SU-DHL-6 (cell line): ENCODE data around the gene ELP6.

ENCODE experiments used
- H2AFZ ChIP-seq: fragments of 200-600 bp; sonication (generic); 2 replicates; pipeline ENCODE4 v1.6.1; 2014; ENCODE audit warnings: low read depth, mild to moderate bottlenecking, moderate library complexity, mixed read lengths, antibody characterized with exemption, low read length; ENCODE audit not compliant: severe bottlenecking
- H3F3A ChIP-seq: fragments of 200-600 bp; shearing (Covaris generic); 2 replicates; pipeline ENCODE4 v1.6.0; 2016; ENCODE audit warnings: antibody characterized with exemption, mild to moderate bottlenecking; ENCODE audit not compliant: insufficient read depth
- H3K27ac ChIP-seq: fragments of 200-600 bp; sonication (generic); 2 replicates; pipeline ENCODE4 v1.5.1; 2016; ENCODE audit warnings: low read depth, mild to moderate bottlenecking, low read length, moderate library complexity, mixed read lengths
- H3K27me3 ChIP-seq: fragments of 200-600 bp; sonication (generic), shearing (Covaris generic); 2 replicates; pipeline ENCODE4 v1.6.0; 2014; ENCODE audit warnings: mild to moderate bottlenecking, low read length
- H3K36me3 ChIP-seq: fragments of 200-600 bp; sonication (generic); 2 replicates; pipeline ENCODE4 v1.6.1; 2014; ENCODE audit warnings: mild to moderate bottlenecking, low read length, mixed read lengths
- H3K4me2 ChIP-seq: fragments of 300-600, 200-600 bp; shearing (Covaris generic), sonication (generic); 2 replicates; pipeline ENCODE4 v1.6.0; 2014; ENCODE audit warnings: low read length, low read depth, mild to moderate bottlenecking; ENCODE audit not compliant: poor library complexity, severe bottlenecking
- H3K4me3 ChIP-seq: fragments of 200-600 bp; sonication (generic); 2 replicates; pipeline ENCODE4 v1.5.1; 2014; ENCODE audit warnings: antibody characterized with exemption, low read length, mild to moderate bottlenecking, mixed read lengths; ENCODE audit not compliant: insufficient read depth, poor library complexity, severe bottlenecking
- H3K79me2 ChIP-seq: fragments of 200-600 bp; sonication (generic); 2 replicates; pipeline ENCODE4 v1.6.1; 2014; ENCODE audit warnings: mild to moderate bottlenecking, low read length, moderate library complexity; ENCODE audit not compliant: insufficient read depth
- H3K9ac ChIP-seq: fragments of 200-600 bp; sonication (generic); 2 replicates; pipeline ENCODE4 v1.7.0; 2014; ENCODE audit warnings: mild to moderate bottlenecking, low read length
- H3K9me2 ChIP-seq: fragments of 200-600 bp; sonication (generic); replicated peaks from 2 replicates; pipeline ENCODE4 v1.6.1; 2014; ENCODE audit warnings: low read length; ENCODE audit not compliant: insufficient read depth
- H3K9me3 ChIP-seq: fragments of 200-600 bp; sonication (generic); 2 replicates; pipeline ENCODE4 v1.6.1; 2014; ENCODE audit warnings: low read length, mixed read lengths; ENCODE audit not compliant: insufficient read depth
- H4K20me1 ChIP-seq: fragments of 200-600 bp; sonication (generic); 2 replicates; pipeline ENCODE4 v1.6.1; 2014; ENCODE audit warnings: low read depth, mild to moderate bottlenecking, antibody characterized with exemption, low read length, moderate library complexity, mixed read lengths
- EZH2phosphoT487 ChIP-seq: fragments of 200-600 bp; sonication (generic), shearing (Covaris generic); conservative IDR thresholded peaks from 2 replicates; pipeline ENCODE4 v1.6.1; 2018; ENCODE audit warnings: mild to moderate bottlenecking, antibody characterized with exemption, low read length, moderate library complexity, mixed read lengths
- TF ChIP-seq, protein P1 (sequence below): fragments of 200-600 bp; sonication (generic); IDR thresholded peaks from one replicate; pipeline ENCODE4 v1.5.1; 2017; ENCODE audit warnings: antibody characterized with exemption, mild to moderate bottlenecking, low read length, moderate library complexity; ENCODE audit not compliant: insufficient read depth, poor library complexity, severe bottlenecking

ELP6 gene

DNA sequence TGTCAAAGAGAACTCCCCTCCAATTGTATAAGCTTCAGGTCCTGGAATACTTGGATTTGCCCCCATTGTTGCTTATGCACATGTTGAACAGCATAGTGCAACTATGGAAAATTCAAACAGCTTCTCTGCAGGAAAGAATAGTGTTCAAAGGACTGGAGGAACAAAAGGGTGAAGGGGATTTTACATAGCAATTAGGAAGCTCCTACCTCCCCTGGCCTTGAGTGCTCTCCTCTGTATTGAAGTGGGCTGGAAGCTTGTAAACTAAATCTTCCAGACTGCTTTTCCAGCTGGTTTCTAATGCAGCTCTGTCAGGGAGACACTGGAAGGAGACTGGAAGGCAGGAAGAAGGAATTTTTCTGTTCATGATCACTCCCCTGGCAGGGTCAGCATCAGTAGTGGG lies 7.2 kb upstream of the ELP6 start:
- H2AFZ ChIP-seq: no peak overlapping the region
- TF ChIP-seq, protein P1, sequence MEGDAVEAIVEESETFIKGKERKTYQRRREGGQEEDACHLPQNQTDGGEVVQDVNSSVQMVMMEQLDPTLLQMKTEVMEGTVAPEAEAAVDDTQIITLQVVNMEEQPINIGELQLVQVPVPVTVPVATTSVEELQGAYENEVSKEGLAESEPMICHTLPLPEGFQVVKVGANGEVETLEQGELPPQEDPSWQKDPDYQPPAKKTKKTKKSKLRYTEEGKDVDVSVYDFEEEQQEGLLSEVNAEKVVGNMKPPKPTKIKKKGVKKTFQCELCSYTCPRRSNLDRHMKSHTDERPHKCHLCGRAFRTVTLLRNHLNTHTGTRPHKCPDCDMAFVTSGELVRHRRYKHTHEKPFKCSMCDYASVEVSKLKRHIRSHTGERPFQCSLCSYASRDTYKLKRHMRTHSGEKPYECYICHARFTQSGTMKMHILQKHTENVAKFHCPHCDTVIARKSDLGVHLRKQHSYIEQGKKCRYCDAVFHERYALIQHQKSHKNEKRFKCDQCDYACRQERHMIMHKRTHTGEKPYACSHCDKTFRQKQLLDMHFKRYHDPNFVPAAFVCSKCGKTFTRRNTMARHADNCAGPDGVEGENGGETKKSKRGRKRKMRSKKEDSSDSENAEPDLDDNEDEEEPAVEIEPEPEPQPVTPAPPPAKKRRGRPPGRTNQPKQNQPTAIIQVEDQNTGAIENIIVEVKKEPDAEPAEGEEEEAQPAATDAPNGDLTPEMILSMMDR: no peak
- no peak for TF ChIP-seq EZH2phosphoT487
- H3F3A ChIP-seq: peaks cover 3% of the 10 kb centered on the region; the same call in 1 of the 2 replicates
- no peak overlapping the region for H3K9ac ChIP-seq
- no peaks in the 10 kb centered on the region for H3K36me3 ChIP-seq
- H3K4me2 ChIP-seq: no peak overlapping the region
- H3K27ac ChIP-seq: no peak overlapping the region
- H3K27me3 ChIP-seq: no peaks in the 10 kb centered on the region
- no peak overlapping the region for H3K4me3 ChIP-seq
- H4K20me1 ChIP-seq: no peaks in the 10 kb centered on the region
- no peaks in the 10 kb centered on the region for H3K9me3 ChIP-seq
- H3K9me2 ChIP-seq: no peaks in the 10 kb centered on the region
- no peaks in the 10 kb centered on the region for H3K79me2 ChIP-seq

DNA sequence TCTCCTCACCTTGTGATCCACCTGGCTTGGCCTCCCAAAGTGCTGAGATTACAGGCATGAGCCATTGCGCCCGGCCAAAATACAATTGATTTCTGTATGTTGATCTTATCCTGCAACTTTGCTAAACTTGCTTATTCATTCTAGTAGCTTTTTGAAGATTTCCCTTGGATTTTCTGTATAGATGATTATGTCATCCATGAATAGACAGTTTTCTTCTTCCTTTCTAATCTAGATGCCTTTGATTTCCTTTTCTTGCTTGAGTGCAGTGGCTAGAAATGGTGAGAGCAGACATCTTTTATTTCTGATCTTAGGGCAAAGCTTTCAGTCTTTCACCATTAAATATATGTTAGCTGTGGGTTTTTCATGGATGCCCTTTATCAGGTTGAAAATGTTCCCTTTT lies 4.4 kb upstream of the ELP6 start:
- no peak overlapping the region for H3K4me3 ChIP-seq
- H3K36me3 ChIP-seq: no peaks in the 10 kb centered on the region
- no peaks in the 10 kb centered on the region for H3K9me3 ChIP-seq
- H2AFZ ChIP-seq: no peak overlapping the region
- no peak overlapping the region for H3K27ac ChIP-seq
- H3K9me2 ChIP-seq: no peaks in the 10 kb centered on the region
- H3K4me2 ChIP-seq: no peak overlapping the region
- no peaks in the 10 kb centered on the region for H3K27me3 ChIP-seq
- no peak for TF ChIP-seq EZH2phosphoT487
- TF ChIP-seq, protein P1: no peak
- peaks cover 2% of the 10 kb centered on the region for H3K79me2 ChIP-seq
- H3F3A ChIP-seq: peaks cover 13% of the 10 kb centered on the region
- no peaks in the 10 kb centered on the region for H4K20me1 ChIP-seq
- no peak overlapping the region for H3K9ac ChIP-seq

DNA sequence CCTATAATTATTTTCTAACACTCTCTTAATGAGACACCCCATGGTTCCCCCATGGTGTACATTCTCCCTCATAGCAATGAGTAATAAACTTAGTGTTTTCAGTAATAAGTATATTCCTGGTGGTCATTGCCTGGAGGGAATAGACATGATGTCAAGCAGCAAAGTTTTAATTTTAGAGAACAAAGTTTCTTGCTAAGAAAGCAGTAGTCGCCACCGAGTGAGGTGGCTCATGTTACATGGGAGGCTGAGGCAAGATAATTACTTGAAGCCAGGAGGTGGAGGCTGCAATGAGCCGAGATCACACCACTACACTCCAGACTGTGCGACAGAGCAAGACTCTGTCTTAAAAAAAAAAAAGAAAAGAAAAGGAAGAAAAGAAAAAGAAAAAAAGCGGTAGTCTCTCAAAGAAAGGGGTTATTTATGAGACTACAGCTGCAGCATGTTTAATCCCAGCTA lies 2.4 kb upstream of the ELP6 start:
- TF ChIP-seq, protein P1: no peak
- TF ChIP-seq EZH2phosphoT487: no peak
- Histone ChIP-seq H3K27me3 (no peaks in the 10 kb centered on the region), H3K79me2 (peaks cover 22% of the 10 kb centered on the region), H3K4me2 (no peak overlapping the region), H3K4me3 (no peak overlapping the region), H3F3A (peaks cover 15% of the 10 kb centered on the region), H3K9me3 (no peaks in the 10 kb centered on the region), H3K9ac (no peak overlapping the region), H2AFZ (no peak overlapping the region), H4K20me1 (no peaks in the 10 kb centered on the region), H3K9me2 (no peaks in the 10 kb centered on the region), H3K27ac (no peak overlapping the region), H3K36me3 (0 out of 2 replicates have a peak, but pooled peaks cover 3% of the 10 kb centered on the region)

DNA sequence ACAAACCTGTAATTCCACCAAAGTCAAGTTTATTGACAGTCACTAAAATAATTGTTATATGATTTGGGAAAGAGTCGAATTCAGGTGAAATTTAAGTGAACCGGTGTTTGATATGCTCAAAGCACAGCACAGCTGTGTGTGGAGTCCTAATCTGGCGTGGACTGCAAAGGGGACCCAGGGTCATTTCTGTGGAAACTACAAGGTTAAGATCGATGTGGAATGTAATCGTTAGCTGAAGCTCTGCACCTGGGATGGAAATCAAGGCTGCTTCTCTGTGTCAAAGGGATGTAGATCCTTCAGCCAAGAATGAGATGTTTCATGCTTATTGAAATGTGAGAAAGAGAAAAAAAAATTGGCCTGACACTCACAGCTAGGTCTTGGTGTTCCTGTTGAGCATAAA lies 1.6 kb upstream of the ELP6 start:
- H3K9ac ChIP-seq: no peak overlapping the region
- peaks cover 15% of the 10 kb centered on the region for H3F3A ChIP-seq
- H3K79me2 ChIP-seq: peaks cover 30% of the 10 kb centered on the region
- H4K20me1 ChIP-seq: no peaks in the 10 kb centered on the region
- H3K27me3 ChIP-seq: no peaks in the 10 kb centered on the region
- no peak overlapping the region for H3K4me3 ChIP-seq
- TF ChIP-seq, protein P1: no peak
- TF ChIP-seq EZH2phosphoT487: no peak
- H3K36me3 ChIP-seq: peaks cover 11% of the 10 kb centered on the region; the same call in 1 of the 2 replicates
- no peaks in the 10 kb centered on the region for H3K9me2 ChIP-seq
- no peaks in the 10 kb centered on the region for H3K9me3 ChIP-seq
- no peak overlapping the region for H3K4me2 ChIP-seq
- H3K27ac ChIP-seq: no peak overlapping the region
- H2AFZ ChIP-seq: no peak overlapping the region
